ENCODE results near the gene FUS. TPM values are rescaled to one million over a fixed set of nuclear protein-coding genes. Genes with fewer than 3 reads are reported as not detected.

Gene FUS
- total and polyA plus RNA-seq, 2 of the 13 experiments (the other 11 are each of a cell fraction or from before 2014, with no cell fraction given) = 68.1 to 168 TPM

DNA sequence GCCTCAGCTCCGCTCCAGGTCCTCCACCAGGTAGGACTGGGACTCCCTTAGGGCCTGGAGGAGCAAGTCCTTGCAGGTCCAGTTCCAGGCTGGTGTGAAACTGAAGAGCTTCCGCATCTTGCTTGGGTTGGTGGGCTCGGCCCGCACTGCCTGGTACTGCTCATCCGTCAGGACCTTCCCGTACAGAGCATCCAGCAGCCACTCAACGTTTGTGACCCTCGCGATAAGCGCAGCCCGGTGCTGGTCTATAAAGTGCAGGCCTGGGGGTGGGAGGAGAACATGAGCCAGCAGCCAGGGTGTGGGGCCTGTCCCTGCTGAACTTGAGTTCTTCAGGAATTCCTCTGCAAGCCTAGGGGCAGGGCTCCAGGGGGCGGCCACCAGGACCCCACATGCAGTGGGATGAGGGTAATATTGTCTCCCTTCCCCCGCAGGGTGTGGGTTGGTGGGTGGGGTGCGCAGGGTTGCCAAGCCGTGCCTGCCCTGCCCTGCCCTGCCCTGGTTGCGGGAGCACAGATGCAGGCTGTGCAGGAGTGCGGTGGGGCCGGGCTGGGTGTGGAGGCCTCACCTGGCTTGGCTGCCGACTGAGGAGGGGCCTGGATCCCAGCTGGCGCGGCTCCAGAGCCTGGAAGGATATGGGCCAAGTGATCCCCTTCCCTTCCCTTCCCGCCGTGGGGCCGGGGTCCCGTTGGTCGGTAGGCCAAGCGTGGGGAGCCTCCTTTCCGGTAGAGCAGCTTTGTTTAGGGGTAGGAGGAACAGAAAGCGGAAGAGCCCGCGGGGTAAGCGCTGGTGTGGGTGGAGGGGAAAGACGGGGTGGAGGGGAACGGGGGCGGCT is 21.9 kb downstream of the FUS start (continued):
- TF ChIP-seq, protein P1, sequence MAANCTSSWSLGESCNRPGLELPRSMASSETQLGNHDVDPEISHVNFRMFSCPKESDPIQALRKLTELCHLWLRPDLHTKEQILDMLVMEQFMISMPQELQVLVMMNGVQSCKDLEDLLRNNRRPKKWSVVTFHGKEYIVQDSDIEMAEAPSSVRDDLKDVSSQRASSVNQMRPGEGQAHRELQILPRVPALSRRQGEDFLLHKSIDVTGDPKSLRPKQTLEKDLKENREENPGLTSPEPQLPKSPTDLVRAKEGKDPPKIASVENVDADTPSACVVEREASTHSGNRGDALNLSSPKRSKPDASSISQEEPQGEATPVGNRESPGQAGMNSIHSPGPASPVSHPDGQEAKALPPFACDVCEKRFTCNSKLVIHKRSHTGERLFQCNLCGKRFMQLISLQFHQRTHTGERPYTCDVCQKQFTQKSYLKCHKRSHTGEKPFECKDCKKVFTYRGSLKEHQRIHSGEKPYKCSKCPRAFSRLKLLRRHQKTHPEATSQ (CRISPR knock-in tag; IDR thresholded peaks at IDR 0.05; ENCODE audit: borderline replicate concordance) = 0 out of 2 replicates have a peak, but pooled peaks have one; percentile 41
- TF ChIP-seq, protein P2, sequence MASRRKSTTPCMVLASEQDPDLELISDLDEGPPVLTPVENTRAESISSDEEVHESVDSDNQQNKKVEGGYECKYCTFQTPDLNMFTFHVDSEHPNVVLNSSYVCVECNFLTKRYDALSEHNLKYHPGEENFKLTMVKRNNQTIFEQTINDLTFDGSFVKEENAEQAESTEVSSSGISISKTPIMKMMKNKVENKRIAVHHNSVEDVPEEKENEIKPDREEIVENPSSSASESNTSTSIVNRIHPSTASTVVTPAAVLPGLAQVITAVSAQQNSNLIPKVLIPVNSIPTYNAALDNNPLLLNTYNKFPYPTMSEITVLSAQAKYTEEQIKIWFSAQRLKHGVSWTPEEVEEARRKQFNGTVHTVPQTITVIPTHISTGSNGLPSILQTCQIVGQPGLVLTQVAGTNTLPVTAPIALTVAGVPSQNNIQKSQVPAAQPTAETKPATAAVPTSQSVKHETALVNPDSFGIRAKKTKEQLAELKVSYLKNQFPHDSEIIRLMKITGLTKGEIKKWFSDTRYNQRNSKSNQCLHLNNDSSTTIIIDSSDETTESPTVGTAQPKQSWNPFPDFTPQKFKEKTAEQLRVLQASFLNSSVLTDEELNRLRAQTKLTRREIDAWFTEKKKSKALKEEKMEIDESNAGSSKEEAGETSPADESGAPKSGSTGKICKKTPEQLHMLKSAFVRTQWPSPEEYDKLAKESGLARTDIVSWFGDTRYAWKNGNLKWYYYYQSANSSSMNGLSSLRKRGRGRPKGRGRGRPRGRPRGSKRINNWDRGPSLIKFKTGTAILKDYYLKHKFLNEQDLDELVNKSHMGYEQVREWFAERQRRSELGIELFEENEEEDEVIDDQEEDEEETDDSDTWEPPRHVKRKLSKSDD (CRISPR knock-in tag; IDR thresholded peaks at IDR 0.05; ENCODE audit: low read depth) = no peak
- TF ChIP-seq AGO1 (IDR thresholded peaks at IDR 0.05; ENCODE audit: low read depth, low read length, poor library complexity, severe bottlenecking) (peak; percentile 77), WIZ (CRISPR knock-in tag; IDR thresholded peaks at IDR 0.05) (no peak), RAD21 (CRISPR knock-in tag; IDR thresholded peaks at IDR 0.05) (0 out of 2 replicates have a peak, but pooled peaks have one; percentile 23), SRSF4 (IDR thresholded peaks at IDR 0.05; ENCODE audit: low read depth, low read length, poor library complexity, severe bottlenecking) (no peak), PHF20 (CRISPR knock-in tag; IDR thresholded peaks at IDR 0.05) (peak; percentile 9; the same call in 1 of the 2 replicates), CBX2 (IDR thresholded peaks at IDR 0.05; ENCODE audit: low read depth, low read length) (no peak), CBX2 (CRISPR knock-in tag; IDR thresholded peaks at IDR 0.05; ENCODE audit: low read depth) (peak; percentile 18; the same call in 1 of the 2 replicates), ZC3H4 (CRISPR knock-in tag; IDR thresholded peaks at IDR 0.05; ENCODE audit: borderline replicate concordance) (peak; percentile 32; the same call in 1 of the 2 replicates), ZNF614 (CRISPR knock-in tag; IDR thresholded peaks at IDR 0.05; ENCODE audit: borderline replicate concordance) (no peak)
- TF ChIP-seq, protein P3, sequence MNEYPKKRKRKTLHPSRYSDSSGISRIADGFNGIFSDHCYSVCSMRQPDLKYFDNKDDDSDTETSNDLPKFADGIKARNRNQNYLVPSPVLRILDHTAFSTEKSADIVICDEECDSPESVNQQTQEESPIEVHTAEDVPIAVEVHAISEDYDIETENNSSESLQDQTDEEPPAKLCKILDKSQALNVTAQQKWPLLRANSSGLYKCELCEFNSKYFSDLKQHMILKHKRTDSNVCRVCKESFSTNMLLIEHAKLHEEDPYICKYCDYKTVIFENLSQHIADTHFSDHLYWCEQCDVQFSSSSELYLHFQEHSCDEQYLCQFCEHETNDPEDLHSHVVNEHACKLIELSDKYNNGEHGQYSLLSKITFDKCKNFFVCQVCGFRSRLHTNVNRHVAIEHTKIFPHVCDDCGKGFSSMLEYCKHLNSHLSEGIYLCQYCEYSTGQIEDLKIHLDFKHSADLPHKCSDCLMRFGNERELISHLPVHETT (CRISPR knock-in tag; conservative IDR thresholded peaks at IDR 0.05) = no peak
- TF ChIP-seq, protein P4, sequence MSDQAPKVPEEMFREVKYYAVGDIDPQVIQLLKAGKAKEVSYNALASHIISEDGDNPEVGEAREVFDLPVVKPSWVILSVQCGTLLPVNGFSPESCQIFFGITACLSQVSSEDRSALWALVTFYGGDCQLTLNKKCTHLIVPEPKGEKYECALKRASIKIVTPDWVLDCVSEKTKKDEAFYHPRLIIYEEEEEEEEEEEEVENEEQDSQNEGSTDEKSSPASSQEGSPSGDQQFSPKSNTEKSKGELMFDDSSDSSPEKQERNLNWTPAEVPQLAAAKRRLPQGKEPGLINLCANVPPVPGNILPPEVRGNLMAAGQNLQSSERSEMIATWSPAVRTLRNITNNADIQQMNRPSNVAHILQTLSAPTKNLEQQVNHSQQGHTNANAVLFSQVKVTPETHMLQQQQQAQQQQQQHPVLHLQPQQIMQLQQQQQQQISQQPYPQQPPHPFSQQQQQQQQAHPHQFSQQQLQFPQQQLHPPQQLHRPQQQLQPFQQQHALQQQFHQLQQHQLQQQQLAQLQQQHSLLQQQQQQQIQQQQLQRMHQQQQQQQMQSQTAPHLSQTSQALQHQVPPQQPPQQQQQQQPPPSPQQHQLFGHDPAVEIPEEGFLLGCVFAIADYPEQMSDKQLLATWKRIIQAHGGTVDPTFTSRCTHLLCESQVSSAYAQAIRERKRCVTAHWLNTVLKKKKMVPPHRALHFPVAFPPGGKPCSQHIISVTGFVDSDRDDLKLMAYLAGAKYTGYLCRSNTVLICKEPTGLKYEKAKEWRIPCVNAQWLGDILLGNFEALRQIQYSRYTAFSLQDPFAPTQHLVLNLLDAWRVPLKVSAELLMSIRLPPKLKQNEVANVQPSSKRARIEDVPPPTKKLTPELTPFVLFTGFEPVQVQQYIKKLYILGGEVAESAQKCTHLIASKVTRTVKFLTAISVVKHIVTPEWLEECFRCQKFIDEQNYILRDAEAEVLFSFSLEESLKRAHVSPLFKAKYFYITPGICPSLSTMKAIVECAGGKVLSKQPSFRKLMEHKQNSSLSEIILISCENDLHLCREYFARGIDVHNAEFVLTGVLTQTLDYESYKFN (CRISPR knock-in tag; conservative IDR thresholded peaks at IDR 0.05) = no peak
- TF ChIP-seq, protein P5, sequence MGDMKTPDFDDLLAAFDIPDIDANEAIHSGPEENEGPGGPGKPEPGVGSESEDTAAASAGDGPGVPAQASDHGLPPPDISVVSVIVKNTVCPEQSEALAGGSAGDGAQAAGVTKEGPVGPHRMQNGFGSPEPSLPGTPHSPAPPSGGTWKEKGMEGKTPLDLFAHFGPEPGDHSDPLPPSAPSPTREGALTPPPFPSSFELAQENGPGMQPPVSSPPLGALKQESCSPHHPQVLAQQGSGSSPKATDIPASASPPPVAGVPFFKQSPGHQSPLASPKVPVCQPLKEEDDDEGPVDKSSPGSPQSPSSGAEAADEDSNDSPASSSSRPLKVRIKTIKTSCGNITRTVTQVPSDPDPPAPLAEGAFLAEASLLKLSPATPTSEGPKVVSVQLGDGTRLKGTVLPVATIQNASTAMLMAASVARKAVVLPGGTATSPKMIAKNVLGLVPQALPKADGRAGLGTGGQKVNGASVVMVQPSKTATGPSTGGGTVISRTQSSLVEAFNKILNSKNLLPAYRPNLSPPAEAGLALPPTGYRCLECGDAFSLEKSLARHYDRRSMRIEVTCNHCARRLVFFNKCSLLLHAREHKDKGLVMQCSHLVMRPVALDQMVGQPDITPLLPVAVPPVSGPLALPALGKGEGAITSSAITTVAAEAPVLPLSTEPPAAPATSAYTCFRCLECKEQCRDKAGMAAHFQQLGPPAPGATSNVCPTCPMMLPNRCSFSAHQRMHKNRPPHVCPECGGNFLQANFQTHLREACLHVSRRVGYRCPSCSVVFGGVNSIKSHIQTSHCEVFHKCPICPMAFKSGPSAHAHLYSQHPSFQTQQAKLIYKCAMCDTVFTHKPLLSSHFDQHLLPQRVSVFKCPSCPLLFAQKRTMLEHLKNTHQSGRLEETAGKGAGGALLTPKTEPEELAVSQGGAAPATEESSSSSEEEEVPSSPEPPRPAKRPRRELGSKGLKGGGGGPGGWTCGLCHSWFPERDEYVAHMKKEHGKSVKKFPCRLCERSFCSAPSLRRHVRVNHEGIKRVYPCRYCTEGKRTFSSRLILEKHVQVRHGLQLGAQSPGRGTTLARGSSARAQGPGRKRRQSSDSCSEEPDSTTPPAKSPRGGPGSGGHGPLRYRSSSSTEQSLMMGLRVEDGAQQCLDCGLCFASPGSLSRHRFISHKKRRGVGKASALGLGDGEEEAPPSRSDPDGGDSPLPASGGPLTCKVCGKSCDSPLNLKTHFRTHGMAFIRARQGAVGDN (CRISPR knock-in tag; IDR thresholded peaks at IDR 0.05) = peak; percentile 69

All from HepG2 (cell line).